Measurements from ENCODE around the gene CD99L2. TPM values are rescaled to one million over a fixed set of nuclear protein-coding genes. Genes with fewer than 3 reads are reported as not detected.

CD99L2 gene
- total and polyA plus RNA-seq, 5 experiments from 2014 or later, result 13.5 to 17.0 (median 14.6) TPM

DNA sequence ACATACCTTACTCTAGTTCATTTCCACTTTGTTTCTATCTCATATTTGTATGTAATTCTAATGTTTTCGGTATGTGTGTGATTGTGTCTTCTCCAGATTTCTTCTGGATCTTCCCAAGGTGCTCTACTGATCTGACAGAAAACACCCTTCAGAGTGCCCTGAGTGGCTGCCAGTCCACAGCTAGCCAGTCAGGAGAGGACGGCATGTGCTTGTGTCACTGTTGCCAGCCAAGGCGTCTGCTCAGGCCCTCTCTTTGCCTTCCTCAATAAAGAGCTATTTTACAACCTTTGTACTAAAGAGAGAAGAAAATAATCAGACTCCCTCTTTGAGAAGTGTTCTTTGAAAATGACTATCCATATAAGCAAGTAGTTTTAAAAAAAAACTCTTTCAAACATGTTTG is 29.0 kb downstream of the CD99L2 start:
- peak overlapping the region in 1 of 10 donors; percentile 14 for H3K27ac Mint-ChIP-seq
- H3K9me3 Mint-ChIP-seq, result no peaks in the 10 kb centered on the region
- peaks cover 0 to 14% (median 2%) of the 10 kb centered on the region in 3 donors for H3K36me3 Mint-ChIP-seq
- no peak overlapping the region for H3K4me3 Mint-ChIP-seq
- POLR2A ChIA-PET, result no interaction called here
- ATAC-seq (no peak), DNase-seq (no peak)
- H3K27me3 Mint-ChIP-seq, result no peaks in the 10 kb centered on the region
- peaks cover 13 to 32% (median 24%) of the 10 kb centered on the region in 4 donors for H3K4me1 Mint-ChIP-seq

DNA sequence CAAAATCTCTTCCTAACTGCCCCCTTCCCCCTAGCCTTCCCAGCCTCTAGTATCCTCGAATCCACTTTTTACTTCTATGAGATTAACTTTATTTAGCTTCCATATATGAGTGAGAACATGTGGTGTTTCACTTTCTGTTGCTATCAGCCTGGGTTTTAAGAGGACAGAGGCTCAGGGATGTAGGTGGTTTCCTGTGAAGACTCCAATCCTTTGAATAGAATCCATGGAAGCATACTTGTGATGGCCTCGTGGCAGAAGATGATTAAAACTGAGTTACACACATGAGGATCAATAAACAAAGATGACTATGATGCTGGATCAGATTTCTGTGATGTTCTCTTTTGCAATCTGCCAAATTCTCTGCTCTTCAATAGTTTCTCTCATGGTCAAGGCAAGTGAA is 29.8 kb downstream of the CD99L2 start:
- H3K27ac Mint-ChIP-seq, result peak overlapping the region in 1 of 10 donors; percentile 25
- H3K9me3 Mint-ChIP-seq, result no peaks in the 10 kb centered on the region
- DNase-seq (no peak), ATAC-seq (no peak)
- POLR2A ChIA-PET, result no interaction called here
- no peak overlapping the region for H3K4me3 Mint-ChIP-seq
- H3K4me1 Mint-ChIP-seq, result peaks cover 9 to 24% (median 19%) of the 10 kb centered on the region in 4 donors
- H3K27me3 Mint-ChIP-seq, result no peaks in the 10 kb centered on the region
- H3K36me3 Mint-ChIP-seq, result peaks cover 0 to 17% (median 2%) of the 10 kb centered on the region in 3 donors

DNA sequence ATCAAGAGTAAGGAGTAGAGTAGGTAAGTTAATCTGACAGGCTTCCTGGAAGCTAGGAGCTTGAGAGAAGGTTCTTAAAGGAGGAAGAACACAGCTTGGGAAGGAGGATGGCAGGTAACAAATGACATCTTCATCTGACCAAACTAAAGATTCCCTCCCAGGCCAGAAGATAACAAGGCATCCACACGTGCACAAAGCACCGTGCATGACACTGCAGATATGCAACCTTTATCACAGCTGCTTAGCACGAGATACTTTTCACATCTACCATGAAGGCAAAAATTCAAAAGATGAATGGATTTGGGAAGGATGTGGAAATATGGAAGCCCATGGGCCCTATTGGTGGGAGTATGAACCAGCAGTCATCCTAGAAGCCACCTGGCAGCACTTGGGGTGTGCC is 34.3 kb downstream of the CD99L2 start:
- Mint-ChIP-seq H3K9me3 (peaks cover 0 to 6% (median 0%) of the 10 kb centered on the region in 9 donors), H3K4me1 (peaks cover 0 to 9% (median 2%) of the 10 kb centered on the region in 4 donors), H3K27ac (no peak overlapping the region), H3K36me3 (peaks cover 0 to 28% (median 5%) of the 10 kb centered on the region in 3 donors), H3K27me3 (no peaks in the 10 kb centered on the region), H3K4me3 (no peak overlapping the region)
- no peak for DNase-seq
- POLR2A ChIA-PET, result no interaction called here
- ATAC-seq, result no peak

DNA sequence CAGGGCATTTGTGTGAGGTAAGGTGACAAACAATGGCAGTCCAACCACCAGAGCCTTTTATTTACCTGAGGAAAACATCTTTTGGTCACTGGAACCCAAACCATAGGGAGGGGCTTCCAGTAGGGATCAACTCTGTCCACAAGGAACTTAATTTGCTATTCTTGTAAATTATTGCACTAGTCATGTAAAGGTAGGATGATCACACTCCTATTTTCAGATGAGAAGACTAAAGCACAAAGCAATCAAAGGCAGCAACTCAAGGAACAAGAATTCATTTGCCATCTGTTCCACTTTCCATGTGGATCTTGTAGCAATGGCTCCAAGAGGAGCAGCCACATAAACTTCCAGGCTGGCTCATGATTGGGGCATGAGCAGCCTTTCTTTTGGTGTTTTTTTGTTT is 35.3 kb downstream of the CD99L2 start:
- Mint-ChIP-seq H3K36me3 (peaks cover 7 to 33% (median 11%) of the 10 kb centered on the region in 3 donors), H3K9me3 (peaks cover 0 to 12% (median 6%) of the 10 kb centered on the region in 9 donors), H3K4me3 (no peak overlapping the region), H3K27me3 (no peaks in the 10 kb centered on the region), H3K4me1 (peaks cover 0 to 3% (median 1%) of the 10 kb centered on the region in 4 donors), H3K27ac (no peak overlapping the region)
- POLR2A ChIA-PET, result no interaction called here
- DNase-seq (no peak), ATAC-seq (no peak)

DNA sequence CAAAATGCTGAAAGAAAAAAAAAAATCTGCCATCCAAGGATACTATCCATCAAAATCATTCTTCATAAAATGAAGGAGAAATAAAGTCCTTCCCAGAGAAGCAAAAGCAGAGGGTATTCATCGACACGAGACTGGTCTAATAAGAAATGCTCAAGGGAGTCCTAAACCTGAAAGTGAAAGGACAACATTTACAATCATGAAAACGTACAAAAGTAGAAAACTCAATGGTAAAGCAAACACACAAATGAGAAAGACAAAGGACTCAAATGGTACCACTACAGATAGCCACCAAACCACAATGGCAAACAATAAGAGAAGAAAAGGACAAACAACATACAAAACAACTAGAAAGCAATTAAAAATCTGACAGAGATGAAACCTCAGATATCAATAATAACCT is 41.0 kb downstream of the CD99L2 start:
- Mint-ChIP-seq H3K27me3 (no peaks in the 10 kb centered on the region), H3K27ac (no peak overlapping the region), H3K4me1 (peaks cover 3 to 7% (median 6%) of the 10 kb centered on the region in 4 donors), H3K36me3 (peaks cover 23 to 29% (median 28%) of the 10 kb centered on the region in 3 donors), H3K4me3 (no peak overlapping the region), H3K9me3 (peaks cover 3 to 43% (median 23%) of the 10 kb centered on the region in 9 donors)
- ATAC-seq (no peak), DNase-seq (no peak)
- POLR2A ChIA-PET, result no interaction called here

DNA sequence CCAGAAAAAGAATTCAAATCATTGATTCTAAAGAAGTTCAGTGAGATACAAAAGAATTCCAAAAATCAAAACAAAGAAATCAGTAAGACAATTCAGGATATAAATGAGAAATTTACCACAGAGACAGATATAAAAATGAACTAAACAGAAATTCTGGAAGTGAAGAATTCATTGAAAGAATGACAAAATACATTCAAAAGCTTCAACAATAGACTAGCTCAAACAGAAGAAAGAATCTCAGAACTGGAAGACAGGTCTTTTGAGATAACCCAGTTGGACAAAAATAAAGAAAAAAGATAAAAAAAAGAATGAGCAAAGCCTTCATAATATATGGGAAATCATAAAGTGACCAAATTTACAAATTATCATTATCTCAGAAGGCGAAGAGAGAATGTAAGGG is 41.7 kb downstream of the CD99L2 start:
- H3K36me3 Mint-ChIP-seq, result peaks cover 23 to 34% (median 31%) of the 10 kb centered on the region in 3 donors
- no peak for DNase-seq
- peaks cover 3 to 8% (median 7%) of the 10 kb centered on the region in 4 donors for H3K4me1 Mint-ChIP-seq
- no peaks in the 10 kb centered on the region for H3K27me3 Mint-ChIP-seq
- POLR2A ChIA-PET, result no interaction called here
- ATAC-seq, result no peak
- no peak overlapping the region for H3K4me3 Mint-ChIP-seq
- peaks cover 3 to 43% (median 23%) of the 10 kb centered on the region in 9 donors for H3K9me3 Mint-ChIP-seq
- H3K27ac Mint-ChIP-seq, result no peak overlapping the region

DNA sequence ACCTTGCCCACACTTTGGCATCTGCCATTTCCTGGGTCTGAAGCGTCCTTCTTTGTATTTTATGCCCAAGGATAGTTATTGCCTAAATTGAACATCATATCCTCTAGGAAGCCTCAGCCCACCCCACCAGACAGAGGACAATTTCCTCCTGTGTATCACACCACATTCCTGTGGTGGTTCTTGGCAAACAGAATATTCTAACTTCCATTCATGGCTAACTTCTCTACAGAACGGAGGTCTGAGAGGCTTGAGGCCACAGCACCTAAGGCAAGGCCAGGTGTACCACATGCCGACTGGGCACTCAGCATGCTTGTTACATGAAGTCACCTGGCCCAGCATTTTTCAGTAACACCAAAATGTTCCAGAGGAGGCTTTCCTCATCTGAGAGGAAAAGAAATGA is 42.4 kb downstream of the CD99L2 start:
- no peak overlapping the region for H3K27ac Mint-ChIP-seq
- no peaks in the 10 kb centered on the region for H3K27me3 Mint-ChIP-seq
- ATAC-seq (no peak), DNase-seq (no peak)
- peaks cover 3 to 43% (median 23%) of the 10 kb centered on the region in 9 donors for H3K9me3 Mint-ChIP-seq
- POLR2A ChIA-PET, result no interaction called here
- peaks cover 3 to 11% (median 8%) of the 10 kb centered on the region in 4 donors for H3K4me1 Mint-ChIP-seq
- H3K36me3 Mint-ChIP-seq, result peaks cover 23 to 34% (median 30%) of the 10 kb centered on the region in 3 donors
- H3K4me3 Mint-ChIP-seq, result no peak overlapping the region

DNA sequence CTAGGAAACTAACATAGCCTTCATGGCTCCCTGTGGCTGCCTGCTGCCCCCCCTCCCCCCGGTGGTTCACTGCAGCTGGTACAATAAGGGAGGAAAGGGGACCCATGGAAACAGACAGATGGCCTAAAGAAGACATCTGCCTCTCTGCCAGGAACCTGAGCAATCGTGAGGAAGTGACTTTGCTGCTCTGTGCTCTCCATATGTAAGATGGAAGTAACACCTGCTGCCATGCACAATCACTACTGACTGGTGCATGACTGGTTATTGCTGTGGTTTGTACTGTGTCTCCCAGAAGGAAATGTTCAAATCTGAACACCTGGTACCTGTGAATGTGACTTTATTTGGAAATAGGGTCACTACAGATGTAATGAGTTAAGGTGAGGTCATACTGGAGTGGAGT is 43.6 kb downstream of the CD99L2 start:
- Mint-ChIP-seq H3K27ac (no peak overlapping the region), H3K9me3 (peaks cover 3 to 41% (median 23%) of the 10 kb centered on the region in 9 donors), H3K4me1 (peaks cover 3 to 13% (median 8%) of the 10 kb centered on the region in 4 donors), H3K36me3 (peaks cover 23 to 30% (median 25%) of the 10 kb centered on the region in 3 donors), H3K27me3 (no peaks in the 10 kb centered on the region), H3K4me3 (no peak overlapping the region)
- POLR2A ChIA-PET, result no interaction called here
- no peak for DNase-seq
- no peak for ATAC-seq

DNA sequence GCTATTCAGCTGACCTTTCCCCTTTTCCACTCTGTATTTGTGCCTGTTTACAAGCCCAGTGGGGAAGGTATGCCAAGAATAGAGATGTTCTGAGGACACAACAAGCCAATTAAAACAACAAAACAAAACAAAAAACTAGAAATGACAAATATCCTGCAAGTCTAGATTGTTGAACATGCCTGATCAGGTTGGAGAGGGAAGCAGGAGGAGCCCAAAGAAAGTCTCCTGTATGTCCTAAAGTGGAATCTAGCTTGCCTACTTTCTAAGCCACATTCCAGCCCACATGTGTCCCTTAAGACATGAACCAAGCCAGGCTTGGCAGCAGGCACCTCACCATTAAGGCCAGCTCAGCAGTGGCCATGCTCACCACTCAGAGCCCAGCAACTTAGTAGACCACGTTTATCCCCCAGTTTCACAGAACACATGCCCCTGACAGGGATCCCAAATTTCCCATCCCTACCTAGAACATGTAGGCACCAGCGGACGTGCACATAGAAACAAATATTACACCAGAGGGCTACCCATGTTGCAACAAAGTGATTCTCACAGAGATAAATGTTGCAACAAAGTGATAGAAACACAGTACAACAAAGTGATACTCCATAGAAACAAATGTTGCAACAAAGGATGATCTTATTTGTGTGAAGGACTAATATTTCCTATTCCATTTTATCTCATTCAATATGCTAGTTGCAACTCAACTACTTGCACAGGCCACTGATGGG is 48.3 kb downstream of the CD99L2 start:
- Mint-ChIP-seq H3K4me3 (no peak overlapping the region), H3K36me3 (peaks cover 0 to 16% (median 8%) of the 10 kb centered on the region in 3 donors), H3K4me1 (peaks cover 10 to 21% (median 18%) of the 10 kb centered on the region in 4 donors), H3K27ac (no peak overlapping the region), H3K9me3 (peaks cover 0 to 5% (median 0%) of the 10 kb centered on the region in 9 donors), H3K27me3 (no peaks in the 10 kb centered on the region)
- POLR2A ChIA-PET, result no interaction called here
- ATAC-seq (no peak), DNase-seq (no peak)

DNA sequence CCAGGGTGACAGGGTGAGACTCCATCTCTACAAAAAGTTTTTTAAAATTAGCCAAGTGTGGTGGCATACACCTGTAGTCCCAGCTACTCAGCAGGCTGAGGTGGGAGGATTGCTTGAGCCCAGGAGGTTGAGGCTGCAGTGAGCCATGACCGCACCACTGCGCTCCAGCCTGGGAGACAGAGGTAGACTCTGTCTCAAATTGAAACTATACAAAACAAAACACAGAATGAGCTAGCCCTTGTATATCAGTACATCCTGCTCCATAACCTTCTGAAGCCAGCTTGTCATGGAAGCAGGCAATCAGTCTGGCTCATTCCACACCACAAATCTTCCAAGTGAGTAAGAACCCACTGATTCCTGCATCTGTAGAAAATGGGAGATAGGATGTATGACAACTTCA is 49.0 kb downstream of the CD99L2 start:
- Mint-ChIP-seq H3K4me3 (no peak overlapping the region), H3K27ac (no peak overlapping the region), H3K36me3 (peaks cover 0 to 16% (median 8%) of the 10 kb centered on the region in 3 donors), H3K27me3 (no peaks in the 10 kb centered on the region), H3K4me1 (peaks cover 10 to 19% (median 16%) of the 10 kb centered on the region in 4 donors), H3K9me3 (peaks cover 0 to 3% (median 0%) of the 10 kb centered on the region in 9 donors)
- no peak for ATAC-seq
- POLR2A ChIA-PET, result no interaction called here
- DNase-seq, result no peak

DNA sequence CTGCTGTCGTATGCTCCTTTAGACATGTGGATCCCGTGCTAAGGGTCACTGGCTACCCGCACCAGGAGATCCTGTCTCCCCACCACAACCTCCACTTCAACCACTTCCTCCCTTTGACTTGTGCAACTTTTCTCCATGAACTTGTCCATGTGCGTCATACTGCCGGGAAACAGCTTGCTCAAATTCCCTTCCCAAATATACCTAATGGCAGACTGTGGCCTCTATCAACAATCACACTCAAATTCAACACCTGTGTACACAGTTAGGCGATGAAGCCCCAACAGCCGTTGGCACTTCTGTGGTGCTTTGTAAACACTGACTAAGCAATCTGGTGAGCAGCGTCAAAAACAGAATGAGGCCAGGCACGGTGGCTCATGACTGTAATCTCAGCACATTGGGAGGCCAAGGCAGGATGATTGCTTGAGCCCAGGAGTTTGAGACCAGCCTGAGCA is 49.5 kb downstream of the CD99L2 start:
- Mint-ChIP-seq H3K36me3 (peaks cover 0 to 16% (median 8%) of the 10 kb centered on the region in 3 donors), H3K4me3 (no peak overlapping the region), H3K27me3 (no peaks in the 10 kb centered on the region), H3K9me3 (no peaks in the 10 kb centered on the region), H3K4me1 (peaks cover 10 to 17% (median 14%) of the 10 kb centered on the region in 4 donors), H3K27ac (peak overlapping the region in 1 of 10 donors; percentile 28)
- DNase-seq (no peak), ATAC-seq (no peak)
- POLR2A ChIA-PET, result no interaction called here

DNA sequence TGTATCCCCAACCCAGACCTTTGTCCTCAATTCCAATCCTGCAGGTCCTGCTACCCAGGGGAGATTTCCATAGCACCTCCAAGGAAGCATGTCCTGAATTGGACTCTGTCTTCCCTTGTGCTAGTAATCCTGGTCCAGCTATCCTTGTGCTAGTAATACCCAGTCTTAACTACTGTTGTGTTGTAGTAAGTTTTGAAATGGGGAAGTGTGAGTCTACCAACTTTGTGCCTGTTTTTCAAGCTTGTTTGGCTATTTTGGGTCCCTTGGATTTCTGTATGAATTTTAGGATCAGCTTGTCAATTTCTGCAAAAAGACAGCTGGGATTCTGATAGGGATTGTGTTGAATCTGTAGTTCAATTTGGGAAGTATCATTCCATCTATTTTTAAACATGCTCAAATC is 51.4 kb downstream of the CD99L2 start:
- POLR2A ChIA-PET, result no interaction called here
- no peak for DNase-seq
- peak overlapping the region in 1 of 10 donors; percentile 66 for H3K27ac Mint-ChIP-seq

DNA sequence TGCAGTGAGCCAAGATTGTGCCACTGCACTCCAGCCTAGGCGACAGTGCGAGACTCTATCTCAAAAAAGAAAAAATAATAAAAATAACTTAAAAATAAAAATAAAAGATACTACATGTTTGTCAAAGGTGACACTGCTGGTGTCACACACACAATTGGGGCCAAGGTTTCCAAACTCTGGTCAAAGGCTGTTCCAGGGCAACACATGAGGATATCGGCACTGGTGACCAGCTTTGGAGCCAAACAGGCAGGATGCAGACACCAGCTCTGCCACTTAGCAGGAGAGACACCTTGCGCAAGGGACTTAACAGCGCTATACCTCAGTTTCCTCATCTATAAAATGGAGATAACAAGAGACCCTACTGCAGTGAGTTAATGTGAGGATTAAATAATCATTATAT is 52.3 kb downstream of the CD99L2 start:
- ATAC-seq (no peak), DNase-seq (no peak)
- peaks cover 0 to 4% (median 0%) of the 10 kb centered on the region in 3 donors for H3K36me3 Mint-ChIP-seq
- no peaks in the 10 kb centered on the region for H3K27me3 Mint-ChIP-seq
- POLR2A ChIA-PET, result no interaction called here
- no peak overlapping the region for H3K4me3 Mint-ChIP-seq
- no peak overlapping the region for H3K27ac Mint-ChIP-seq
- no peaks in the 10 kb centered on the region for H3K9me3 Mint-ChIP-seq
- H3K4me1 Mint-ChIP-seq, result peaks cover 8 to 16% (median 13%) of the 10 kb centered on the region in 4 donors

More for the DNA sequence above, 51.4 kb downstream of the CD99L2 start:
- ATAC-seq, result no peak
- Mint-ChIP-seq H3K27me3 (no peaks in the 10 kb centered on the region), H3K4me3 (no peak overlapping the region), H3K36me3 (peaks cover 0 to 8% (median 1%) of the 10 kb centered on the region in 3 donors), H3K9me3 (no peaks in the 10 kb centered on the region), H3K4me1 (peaks cover 9 to 16% (median 15%) of the 10 kb centered on the region in 4 donors)

Measured in naive thymus-derived CD8-positive, alpha-beta T cell (primary cell).